ENCODE data around the gene CASZ1. TPM values are rescaled to one million over a fixed set of nuclear protein-coding genes. Genes with fewer than 3 reads are reported as not detected.

Gene CASZ1
- total and polyA plus RNA-seq, 2 experiments from 2014 or later, result 6.2 to 6.7 TPM

DNA sequence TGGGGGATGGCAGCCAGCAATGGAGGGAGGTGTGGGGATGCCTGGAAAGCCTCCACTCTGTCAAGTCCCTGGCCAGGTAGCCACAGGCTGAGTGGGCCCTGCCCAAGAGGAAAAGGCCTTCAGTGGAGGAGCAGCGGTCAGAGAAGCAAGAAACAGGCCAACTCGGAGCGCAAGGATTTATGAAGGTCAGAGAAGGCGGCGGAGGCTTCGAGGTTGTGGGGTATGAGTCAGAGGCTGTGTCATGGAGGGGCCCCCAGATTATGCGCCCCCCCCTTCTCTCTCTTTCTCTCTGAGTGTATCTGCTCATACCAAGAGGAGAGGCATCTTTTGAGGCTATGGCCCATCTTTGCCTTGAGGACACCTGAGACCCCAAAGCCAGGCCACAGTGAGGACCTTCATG is 99.5 kb downstream of the CASZ1 start (continued):
- TF ChIP-seq NANOG (IDR thresholded peaks at IDR 0.05; ENCODE audit: borderline replicate concordance) (no peak), CTCF (conservative IDR thresholded peaks at IDR 0.05; ENCODE audit: low read depth in 2 of 2) (no peak), STAT1 (IDR thresholded peaks at IDR 0.05; ENCODE audit: unreplicated experiment) (no peak), EZH2 (IDR thresholded peaks at IDR 0.05; ENCODE audit: low read depth, unreplicated experiment) (no peak), CREB1 (CRISPR knock-in tag; IDR thresholded peaks at IDR 0.05; ENCODE audit: low read depth) (no peak), EZH2phosphoT487 (IDR thresholded peaks at IDR 0.05; ENCODE audit: unreplicated experiment) (no peak), JUNB (IDR thresholded peaks at IDR 0.05; ENCODE audit: unreplicated experiment) (no peak)
- TF ChIP-seq, protein P1, sequence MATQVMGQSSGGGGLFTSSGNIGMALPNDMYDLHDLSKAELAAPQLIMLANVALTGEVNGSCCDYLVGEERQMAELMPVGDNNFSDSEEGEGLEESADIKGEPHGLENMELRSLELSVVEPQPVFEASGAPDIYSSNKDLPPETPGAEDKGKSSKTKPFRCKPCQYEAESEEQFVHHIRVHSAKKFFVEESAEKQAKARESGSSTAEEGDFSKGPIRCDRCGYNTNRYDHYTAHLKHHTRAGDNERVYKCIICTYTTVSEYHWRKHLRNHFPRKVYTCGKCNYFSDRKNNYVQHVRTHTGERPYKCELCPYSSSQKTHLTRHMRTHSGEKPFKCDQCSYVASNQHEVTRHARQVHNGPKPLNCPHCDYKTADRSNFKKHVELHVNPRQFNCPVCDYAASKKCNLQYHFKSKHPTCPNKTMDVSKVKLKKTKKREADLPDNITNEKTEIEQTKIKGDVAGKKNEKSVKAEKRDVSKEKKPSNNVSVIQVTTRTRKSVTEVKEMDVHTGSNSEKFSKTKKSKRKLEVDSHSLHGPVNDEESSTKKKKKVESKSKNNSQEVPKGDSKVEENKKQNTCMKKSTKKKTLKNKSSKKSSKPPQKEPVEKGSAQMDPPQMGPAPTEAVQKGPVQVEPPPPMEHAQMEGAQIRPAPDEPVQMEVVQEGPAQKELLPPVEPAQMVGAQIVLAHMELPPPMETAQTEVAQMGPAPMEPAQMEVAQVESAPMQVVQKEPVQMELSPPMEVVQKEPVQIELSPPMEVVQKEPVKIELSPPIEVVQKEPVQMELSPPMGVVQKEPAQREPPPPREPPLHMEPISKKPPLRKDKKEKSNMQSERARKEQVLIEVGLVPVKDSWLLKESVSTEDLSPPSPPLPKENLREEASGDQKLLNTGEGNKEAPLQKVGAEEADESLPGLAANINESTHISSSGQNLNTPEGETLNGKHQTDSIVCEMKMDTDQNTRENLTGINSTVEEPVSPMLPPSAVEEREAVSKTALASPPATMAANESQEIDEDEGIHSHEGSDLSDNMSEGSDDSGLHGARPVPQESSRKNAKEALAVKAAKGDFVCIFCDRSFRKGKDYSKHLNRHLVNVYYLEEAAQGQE (IDR thresholded peaks at IDR 0.05; ENCODE audit: unreplicated experiment), result no peak

- Histone ChIP-seq H3K9me2 (ENCODE audit: insufficient read depth) (no peaks in the 10 kb centered on the region), H2AFZ (peak overlapping the region; percentile 69; the same call in 1 of the 2 replicates), H3K79me2 (replicated peaks; ENCODE audit: insufficient read depth) (no peaks in the 10 kb centered on the region), H4K20me1 (replicated peaks; ENCODE audit: insufficient read depth) (no peaks in the 10 kb centered on the region; the same call in 1 of the 2 replicates), H3K4me1 (ENCODE audit: insufficient read depth) (peaks cover 14% of the 10 kb centered on the region), H3K4me2 (peak overlapping the region; percentile 85), H3K27me3 (ENCODE audit: insufficient read depth) (peaks cover 7% of the 10 kb centered on the region; the same call in 1 of the 2 replicates), H3K36me3 (ENCODE audit: insufficient read depth) (no peaks in the 10 kb centered on the region), H3K27ac (ENCODE audit: low read depth) (no peak overlapping the region), H3K4me3 (peak overlapping the region; percentile 69), H3F3A (replicated peaks; ENCODE audit: low read depth) (peaks cover 6% of the 10 kb centered on the region; the same call in 1 of the 2 replicates)
- no peak for TF ChIP-seq EZH2phosphoT487 (IDR thresholded peaks at IDR 0.05; ENCODE audit: unreplicated experiment)
- Mint-ChIP-seq H3K27me3 (ENCODE audit: insufficient read depth, low read depth, poor library complexity) (peaks cover 25% of the 10 kb centered on the region), H3K9me3 (no peaks in the 10 kb centered on the region), H3K4me1 (peaks cover 28% of the 10 kb centered on the region), H3K4me3 (peak overlapping the region; percentile 88), H3K36me3 (ENCODE audit: low read depth) (no peaks in the 10 kb centered on the region), H3K27ac (no peak overlapping the region)
- ATAC-seq (peak; percentile 56), DNase-seq (ENCODE audit: low spot score) (peak; percentile 95)
Measured at GRCh38 chr1:10694633-10695627, 101.5 kb downstream of the CASZ1 start.
